K562 (cell line): ENCODE measurements around the gene DKKL1. TPM values are rescaled to one million over a fixed set of nuclear protein-coding genes. Genes with fewer than 3 reads are reported as not detected.

Experiments used
- CBFB ChIP-seq: sonication (generic); formaldehyde crosslinking; IDR thresholded peaks from 2 replicates; pipeline ENCODE4 v1.4.0; 2020; ENCODE audit warnings: mild to moderate bottlenecking, missing genetic modification reagents
- ELK3 ChIP-seq: fragments of 450-650 bp; formaldehyde crosslinking; IDR thresholded peaks from 2 replicates; pipeline ENCODE4 v1.4.0; 2020; ENCODE audit warnings: mild to moderate bottlenecking
- FOXK2 ChIP-seq, 2 experiments: fragments of 450-650 bp; IDR thresholded peaks in 1 of 2; conservative IDR thresholded peaks in 1 of 2; 2 replicates each; pipeline ENCODE4 v1.6.1; 2016; ENCODE audit warnings: low read depth in 2 of 2, mild to moderate bottlenecking in 1 of 2
- LARP7 ChIP-seq: fragments of 450-650 bp; IDR thresholded peaks from 2 replicates; pipeline ENCODE4 v1.6.1; 2016
- MTF1 ChIP-seq: fragments of 250-450 bp; sonication (Bioruptor Pico); IDR thresholded peaks from 2 replicates; pipeline ENCODE4 v1.9.0; 2021; ENCODE audit warnings: moderate library complexity, mild to moderate bottlenecking, inconsistent platforms, borderline replicate concordance
- NCOA1 ChIP-seq: fragments of 450-650 bp; IDR thresholded peaks from 2 replicates; pipeline ENCODE4 v1.6.1; 2016; ENCODE audit warnings: low read depth
- PKNOX1 ChIP-seq: fragments of 450-650 bp; IDR thresholded peaks from 2 replicates; pipeline ENCODE4 v1.6.1; 2016
- ZEB2 ChIP-seq: fragments of 450-650 bp; IDR thresholded peaks from 2 replicates; pipeline ENCODE4 v1.6.1; 2016
- ZNF12 ChIP-seq: sonication (generic); formaldehyde crosslinking; IDR thresholded peaks from 2 replicates; pipeline ENCODE4 v1.4.0; 2020; ENCODE audit warnings: mild to moderate bottlenecking, missing genetic modification reagents
- ZNF318 ChIP-seq, 2 experiments: fragments of 450-650 bp; IDR thresholded peaks; 2 replicates each; pipeline ENCODE4 v1.6.1; 2016; ENCODE audit warnings: mild to moderate bottlenecking in 2 of 2, borderline replicate concordance in 1 of 2, low read depth in 1 of 2, moderate library complexity in 1 of 2
- ZNF436 ChIP-seq: fragments of 250-450, 450-650 bp; sonication (Bioruptor Pico); formaldehyde crosslinking; IDR thresholded peaks from 2 replicates; pipeline ENCODE4 v1.7.0; 2020; ENCODE audit warnings: mild to moderate bottlenecking
- polyA plus RNA-seq, 8 experiments: library from polyadenylated mRNA; depleted of rRNA in 4 of 8; stranded (reverse) in 5 of 8; unstranded in 3 of 8; fragments of >200 nt; fragmentation: Nextera tagmentation in 2 of 8; fragmentation: Illumina TruSeq in 1 of 8; extraction: Ambion mirVana in 2 of 8; extraction: Trizol in 1 of 8; gene quantifications; 2 replicates each; pipeline versions ENCODE4 v1.2.1 to v1.2.3, GENCODE V29; 2011 to 2014; ENCODE audit warnings: inconsistent platforms in 1 of 8, missing spikeins in 1 of 8
- total RNA-seq, 7 experiments: library from RNA; depleted of rRNA in 6 of 7; stranded (reverse); fragments of >200 nt in 6 of 7; fragmentation: Illumina TruSeq in 2 of 7; extraction: Trizol in 2 of 7; gene quantifications; 2 replicates each; pipeline versions ENCODE4 v1.2.1 to v1.2.3, GENCODE V29; 2011 to 2021; ENCODE audit warnings: low replicate concordance in 1 of 7
- TF ChIP-seq, protein P1 (sequence below): IDR thresholded peaks from 2 replicates; pipeline ENCODE4 v1.6.1; 2011; ENCODE audit warnings: borderline replicate concordance, low read depth, mild to moderate bottlenecking, moderate library complexity, low read length; ENCODE audit not compliant: insufficient read depth, poor library complexity, severe bottlenecking

Gene DKKL1
- total and polyA plus RNA-seq, 9 of the 15 experiments (the other 6 are each of a cell fraction or from before 2014, with no cell fraction given) = 0.15 to 1.7 (median 0.52) TPM

GRCh38 chr19:49422407-49423070, 58.9 kb downstream of the DKKL1 start (continued):
- TF ChIP-seq PKNOX1 (no peak; the same call in 1 of the 2 replicates), ZNF436 (CRISPR knock-in tag) (no peak), CBFB (CRISPR knock-in tag) (no peak), ZNF318 (IDR thresholded peaks at IDR 0.05; ENCODE audit: borderline replicate concordance in 1 of 2, low read depth in 1 of 2) (no peak), FOXK2 (conservative IDR thresholded peaks at IDR 0.05 in 1 of 2, IDR thresholded peaks at IDR 0.05 in 1 of 2; ENCODE audit: low read depth in 2 of 2) (no peak), NCOA1 (peak; percentile 15; the same call in 1 of the 2 replicates), ZNF12 (no peak; the same call in 1 of the 2 replicates), MTF1 (CRISPR knock-in tag) (no peak), LARP7 (0 out of 2 replicates have a peak, but pooled peaks have one; percentile 75), ELK3 (CRISPR knock-in tag) (no peak), ZEB2 (no peak)
- TF ChIP-seq, protein P1, sequence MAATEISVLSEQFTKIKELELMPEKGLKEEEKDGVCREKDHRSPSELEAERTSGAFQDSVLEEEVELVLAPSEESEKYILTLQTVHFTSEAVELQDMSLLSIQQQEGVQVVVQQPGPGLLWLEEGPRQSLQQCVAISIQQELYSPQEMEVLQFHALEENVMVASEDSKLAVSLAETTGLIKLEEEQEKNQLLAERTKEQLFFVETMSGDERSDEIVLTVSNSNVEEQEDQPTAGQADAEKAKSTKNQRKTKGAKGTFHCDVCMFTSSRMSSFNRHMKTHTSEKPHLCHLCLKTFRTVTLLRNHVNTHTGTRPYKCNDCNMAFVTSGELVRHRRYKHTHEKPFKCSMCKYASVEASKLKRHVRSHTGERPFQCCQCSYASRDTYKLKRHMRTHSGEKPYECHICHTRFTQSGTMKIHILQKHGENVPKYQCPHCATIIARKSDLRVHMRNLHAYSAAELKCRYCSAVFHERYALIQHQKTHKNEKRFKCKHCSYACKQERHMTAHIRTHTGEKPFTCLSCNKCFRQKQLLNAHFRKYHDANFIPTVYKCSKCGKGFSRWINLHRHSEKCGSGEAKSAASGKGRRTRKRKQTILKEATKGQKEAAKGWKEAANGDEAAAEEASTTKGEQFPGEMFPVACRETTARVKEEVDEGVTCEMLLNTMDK = peak; percentile 74
